Colonic mucosa (tissue), 4 donors: ENCODE results near the gene NHLRC2. TPM values are rescaled to one million over a fixed set of nuclear protein-coding genes. Genes with fewer than 3 reads are reported as not detected.

Source experiments
- DNase-seq: peaks from one replicate; pipeline ENCODE4 v3.0.0-alpha.2; 2020
- H3K27ac ChIP-seq: fragments of 200-600 bp; one replicate; pipeline ENCODE4 v1.8.0; 2021
- H3K27me3 ChIP-seq: fragments of 200-600 bp; one replicate; pipeline ENCODE4 v1.8.0; 2021
- H3K36me3 ChIP-seq: fragments of 200-600 bp; one replicate; pipeline ENCODE4 v1.8.0; 2021
- H3K4me1 ChIP-seq: fragments of 200-600 bp; one replicate; pipeline ENCODE4 v1.8.0; 2021; ENCODE audit warnings: mild to moderate bottlenecking
- H3K4me3 ChIP-seq: fragments of 200-600 bp; one replicate; pipeline ENCODE4 v1.8.0; 2021
- H3K9ac ChIP-seq, 2 donors: one replicate each; pipeline ENCODE4 v1.7.0; 2013; ENCODE audit warnings: control low read depth in 2 of 2, low read depth in 2 of 2, low read length in 2 of 2
- H3K9me3 ChIP-seq: fragments of 200-600 bp; one replicate; pipeline ENCODE4 v1.8.0; 2021
- intact Hi-C: fragments of 100-400 bp; cut with DNase I; formaldehyde crosslinking; loops from one replicate; pipeline ENCODE4 v1.14.1; 2022
- total RNA-seq, 2 donors: library from RNA; stranded (reverse); fragmentation: NEBNext Ultra II Directional in 1 of 2; extraction: Animal tissue kit (Norgen Biotek cat#: 25700) in 1 of 2; gene quantifications; one replicate each; pipeline ENCODE4 v1.2.1, GENCODE V29; 2021
- TF ChIP-seq, protein P1 (sequence below): fragments of 200-600 bp; IDR thresholded peaks from one replicate; pipeline ENCODE4 v1.8.0; 2022; ENCODE audit warnings: antibody characterized with exemption, mild to moderate bottlenecking
- donor health status: healthy.
- donor health status: DM: no; HTN: no; CAD: no.
- donor health status: DM: no; HTN: no; CAD: no.

The NHLRC2 gene
- total RNA-seq, 2 donors from 2014 or later: 31.2 to 46.1 TPM

GRCh38 chr10:113959383-113959760 lies 104.9 kb downstream of the NHLRC2 start:
- Histone ChIP-seq H3K36me3 (no peaks in the 10 kb centered on the region), H3K9ac (peak overlapping the region; percentile 26 to 44), H3K4me1 (peaks cover 12% of the 10 kb centered on the region), H3K27ac (peak overlapping the region; percentile 94), H3K9me3 (no peaks in the 10 kb centered on the region), H3K27me3 (no peaks in the 10 kb centered on the region), H3K4me3 (no peak overlapping the region)
- intact Hi-C loops: no loop called here
- peak; percentile 90 for DNase-seq
- TF ChIP-seq, protein P1, sequence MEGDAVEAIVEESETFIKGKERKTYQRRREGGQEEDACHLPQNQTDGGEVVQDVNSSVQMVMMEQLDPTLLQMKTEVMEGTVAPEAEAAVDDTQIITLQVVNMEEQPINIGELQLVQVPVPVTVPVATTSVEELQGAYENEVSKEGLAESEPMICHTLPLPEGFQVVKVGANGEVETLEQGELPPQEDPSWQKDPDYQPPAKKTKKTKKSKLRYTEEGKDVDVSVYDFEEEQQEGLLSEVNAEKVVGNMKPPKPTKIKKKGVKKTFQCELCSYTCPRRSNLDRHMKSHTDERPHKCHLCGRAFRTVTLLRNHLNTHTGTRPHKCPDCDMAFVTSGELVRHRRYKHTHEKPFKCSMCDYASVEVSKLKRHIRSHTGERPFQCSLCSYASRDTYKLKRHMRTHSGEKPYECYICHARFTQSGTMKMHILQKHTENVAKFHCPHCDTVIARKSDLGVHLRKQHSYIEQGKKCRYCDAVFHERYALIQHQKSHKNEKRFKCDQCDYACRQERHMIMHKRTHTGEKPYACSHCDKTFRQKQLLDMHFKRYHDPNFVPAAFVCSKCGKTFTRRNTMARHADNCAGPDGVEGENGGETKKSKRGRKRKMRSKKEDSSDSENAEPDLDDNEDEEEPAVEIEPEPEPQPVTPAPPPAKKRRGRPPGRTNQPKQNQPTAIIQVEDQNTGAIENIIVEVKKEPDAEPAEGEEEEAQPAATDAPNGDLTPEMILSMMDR: no peak

DNA sequence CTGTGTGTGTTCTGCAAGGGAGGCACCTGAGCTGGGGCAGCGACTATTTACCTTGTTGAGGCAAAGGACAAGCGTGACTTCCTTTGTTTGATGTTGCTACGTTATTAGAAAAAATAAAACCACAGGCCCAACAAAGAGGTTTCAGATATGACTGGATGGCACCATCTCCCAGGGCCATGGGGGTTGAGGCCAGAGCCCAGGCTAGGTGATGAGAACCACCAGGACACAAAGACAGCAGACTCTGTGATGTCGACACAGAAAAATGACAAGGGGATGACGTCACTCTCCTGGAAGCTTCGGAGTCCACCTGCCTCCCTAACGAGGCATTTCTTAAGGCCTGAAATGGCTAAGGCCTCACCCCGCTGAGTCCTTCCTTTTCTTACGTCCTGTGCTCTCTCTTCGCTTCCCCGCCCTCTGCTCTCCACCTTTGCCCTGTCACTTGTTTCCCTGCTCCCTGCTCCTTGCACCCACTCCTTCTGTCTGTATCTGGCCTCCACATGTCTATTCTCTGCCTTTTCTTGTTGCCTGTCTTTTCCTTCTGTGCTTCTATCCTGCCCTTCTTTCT lies 106.2 kb downstream of the NHLRC2 start:
- Histone ChIP-seq H3K27me3 (no peaks in the 10 kb centered on the region), H3K4me1 (peaks cover 12% of the 10 kb centered on the region), H3K4me3 (no peak overlapping the region), H3K27ac (peak overlapping the region; percentile 94), H3K9me3 (no peaks in the 10 kb centered on the region), H3K36me3 (no peaks in the 10 kb centered on the region), H3K9ac (peak overlapping the region in 1 of 2 donors; percentile 44)
- TF ChIP-seq, protein P1: no peak
- DNase-seq: peak; percentile 86
- intact Hi-C loops: no loop called here

DNA sequence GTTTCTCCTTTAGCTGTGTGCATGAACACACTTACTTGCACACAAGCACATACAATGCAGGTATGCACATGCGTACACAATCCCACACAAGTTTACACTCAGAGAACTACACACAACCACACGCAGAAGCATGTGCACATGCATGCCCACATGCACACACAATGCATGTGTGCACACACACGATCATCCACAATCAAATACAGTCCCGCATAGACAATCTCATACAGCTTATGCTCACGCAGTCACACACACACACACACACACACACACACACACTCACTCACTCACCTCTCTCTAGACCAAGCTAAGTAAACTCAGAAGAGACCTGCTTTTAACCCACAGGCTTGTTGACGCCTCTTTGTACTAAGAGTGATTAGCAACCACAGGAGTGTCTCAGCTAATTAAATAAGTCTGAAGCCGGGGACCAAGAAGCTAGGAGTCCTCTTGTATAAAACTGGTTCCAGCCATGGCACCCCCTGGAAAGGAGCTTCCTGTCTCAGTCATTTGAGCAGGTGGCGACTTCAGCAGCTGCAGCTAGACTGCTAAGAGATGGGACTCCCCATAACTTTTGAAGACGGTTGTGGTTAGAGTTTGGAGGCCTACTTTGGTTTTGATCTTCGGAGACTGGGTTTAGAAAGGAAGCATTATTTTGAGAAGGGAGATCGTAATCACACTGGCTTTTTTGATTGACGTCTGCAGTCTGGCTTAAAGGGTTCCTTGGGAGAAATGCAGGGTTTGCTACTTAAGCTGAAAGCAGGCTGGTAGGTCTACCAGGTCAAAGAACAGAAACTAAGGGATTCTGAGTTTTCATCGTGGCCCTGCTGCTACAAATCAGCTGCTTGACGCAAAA lies 106.9 kb downstream of the NHLRC2 start:
- Histone ChIP-seq H3K27me3 (no peaks in the 10 kb centered on the region), H3K4me3 (no peak overlapping the region), H3K9ac (peak overlapping the region in 1 of 2 donors; percentile 44), H3K4me1 (peaks cover 12% of the 10 kb centered on the region), H3K9me3 (no peaks in the 10 kb centered on the region), H3K36me3 (no peaks in the 10 kb centered on the region), H3K27ac (peak overlapping the region; percentile 94)
- peak; percentile 57 for DNase-seq
- intact Hi-C loops: no loop called here
- TF ChIP-seq, protein P1: no peak

- intact Hi-C loops: no loop called here
- Histone ChIP-seq H3K27me3 (no peaks in the 10 kb centered on the region), H3K27ac (no peak overlapping the region), H3K9ac (no peak overlapping the region), H3K36me3 (no peaks in the 10 kb centered on the region), H3K9me3 (no peaks in the 10 kb centered on the region), H3K4me1 (peaks cover 6% of the 10 kb centered on the region), H3K4me3 (no peak overlapping the region)
- TF ChIP-seq, protein P1: no peak
- DNase-seq: no peak
Observed at GRCh38 chr10:113965077-113965476, 110.6 kb downstream of the NHLRC2 start.

- H3K27ac ChIP-seq: no peak overlapping the region
- no peaks in the 10 kb centered on the region for H3K36me3 ChIP-seq
- no peak for DNase-seq
- no peaks in the 10 kb centered on the region for H3K9me3 ChIP-seq
- TF ChIP-seq, protein P1: no peak
- peaks cover 6% of the 10 kb centered on the region for H3K4me1 ChIP-seq
- intact Hi-C loops: no loop called here
- H3K4me3 ChIP-seq: no peak overlapping the region
- no peaks in the 10 kb centered on the region for H3K27me3 ChIP-seq
- H3K9ac ChIP-seq: no peak overlapping the region
Observed at GRCh38 chr10:113965683-113966082, 111.2 kb downstream of the NHLRC2 start.

Other genes starting within 250 kb of the NHLRC2 start
- gene NRAP, start 190.6 kb upstream of the NHLRC2 start, total RNA-seq: 1 to 10 TPM; 1.1 to 1.3 TPM
- 100 to 1,000 TPM in 1 of 2 donors, 10 to 100 TPM in 1; 76.9 to 139 TPM for gene CASP7, start 174.7 kb upstream of the NHLRC2 start, total RNA-seq
- 10 to 100 TPM in 1 of 2 donors, under 1 TPM in 1; 0.84 to 13.3 TPM for gene PLEKHS1, start 103.0 kb upstream of the NHLRC2 start, total RNA-seq
- gene DCLRE1A, start 579 bp upstream of the NHLRC2 start, total RNA-seq: 1 to 10 TPM; 6.2 to 8.5 TPM
- gene ADRB1, start 189.2 kb downstream of the NHLRC2 start, total RNA-seq: under 1 TPM; 0.59 to 0.85 TPM